ENCODE measurements around the gene SLC48A1. TPM values are rescaled to one million over a fixed set of nuclear protein-coding genes. Genes with fewer than 3 reads are reported as not detected.

Gene SLC48A1
- total and polyA plus RNA-seq, 9 donors = 8.8 to 13.0 (median 12.2) TPM

Other genes with a start within 250 kb of the SLC48A1 start
- gene RPAP3, start 67.2 kb upstream of the SLC48A1 start, total RNA-seq = 18.0 TPM
- 10 to 100 TPM; 18.9 to 28.1 (median 24.9) TPM for gene RPAP3, start 67.2 kb upstream of the SLC48A1 start, polyA plus RNA-seq (ENCODE audit: insufficient read depth in 1 of 8, insufficient read length in 8 of 8, low replicate concordance in 1 of 8)
- 0.31 TPM for gene ENDOU, start 47.7 kb upstream of the SLC48A1 start, total RNA-seq
- gene ENDOU, start 47.7 kb upstream of the SLC48A1 start, polyA plus RNA-seq (ENCODE audit: insufficient read depth in 1 of 8, insufficient read length in 8 of 8, low replicate concordance in 1 of 8) = under 1 TPM; 0.16 to 0.41 (median 0.25) TPM
- 11.5 TPM for gene RAPGEF3, start 14.4 kb upstream of the SLC48A1 start, total RNA-seq
- 10 to 100 TPM in 5 of 8 donors, 1 to 10 TPM in 3; 7.5 to 20.5 (median 11.6) TPM for gene RAPGEF3, start 14.4 kb upstream of the SLC48A1 start, polyA plus RNA-seq (ENCODE audit: insufficient read depth in 1 of 8, insufficient read length in 8 of 8, low replicate concordance in 1 of 8)
- gene HDAC7, start 46.7 kb downstream of the SLC48A1 start, total RNA-seq = 27.4 TPM
- 10 to 100 TPM; 51.8 to 72.8 (median 62.0) TPM for gene HDAC7, start 46.7 kb downstream of the SLC48A1 start, polyA plus RNA-seq (ENCODE audit: insufficient read depth in 1 of 8, insufficient read length in 8 of 8, low replicate concordance in 1 of 8)
- gene VDR, start 131.8 kb downstream of the SLC48A1 start, total RNA-seq = 0.40 TPM
- gene VDR, start 131.8 kb downstream of the SLC48A1 start, polyA plus RNA-seq (ENCODE audit: insufficient read depth in 1 of 8, insufficient read length in 8 of 8, low replicate concordance in 1 of 8) = 1 to 10 TPM in 1 of 8 donors, under 1 TPM in 7; 0.23 to 1.0 (median 0.45) TPM
- 59.6 TPM for gene TMEM106C, start 190.4 kb downstream of the SLC48A1 start, total RNA-seq
- 10 to 100 TPM; 45.3 to 74.1 (median 56.4) TPM for gene TMEM106C, start 190.4 kb downstream of the SLC48A1 start, polyA plus RNA-seq (ENCODE audit: insufficient read depth in 1 of 8, insufficient read length in 8 of 8, low replicate concordance in 1 of 8)
- 88.7 TPM for gene COL2A1, start 231.2 kb downstream of the SLC48A1 start, total RNA-seq
- 100 to 1,000 TPM in 1 of 8 donors, 10 to 100 TPM in 6, 1 to 10 TPM in 1; 7.6 to 185 (median 38.5) TPM for gene COL2A1, start 231.2 kb downstream of the SLC48A1 start, polyA plus RNA-seq (ENCODE audit: insufficient read depth in 1 of 8, insufficient read length in 8 of 8, low replicate concordance in 1 of 8)

Data from muscle of leg (tissue), 9 donors.